ENCODE measurements around the gene GREB1. TPM values are rescaled to one million over a fixed set of nuclear protein-coding genes. Genes with fewer than 3 reads are reported as not detected.

GREB1 gene
- total RNA-seq, 6 donors from 2014 or later, result 0.39 to 5.4 (median 1.6) TPM

GRCh38 chr2:11582862-11583752, 49.3 kb downstream of the GREB1 start:
- Histone ChIP-seq H3K27me3 (no peaks in the 10 kb centered on the region), H3K4me3 (no peak overlapping the region), H3K27ac (peak overlapping the region in 1 of 4 donors; percentile 23), H3K9me3 (no peaks in the 10 kb centered on the region), H3K36me3 (no peaks in the 10 kb centered on the region), H3K4me1 (peaks cover 0 to 15% (median 1%) of the 10 kb centered on the region in 4 donors)
- ATAC-seq (ENCODE audit: low FRiP score in 2 of 2) (peak; percentile 29 to 62), DNase-seq (peak in 1 of 2 donors; percentile 38)
- no peak for TF ChIP-seq POLR2A (IDR thresholded peaks at IDR 0.05)
- peak in 5 of 6 experiments; percentile 54 to 66 (median 64) for TF ChIP-seq CTCF (IDR thresholded peaks at IDR 0.05)
- TF ChIP-seq POLR2AphosphoS5 (IDR thresholded peaks at IDR 0.05), result no peak
- TF ChIP-seq EP300 (IDR thresholded peaks at IDR 0.05), result peak in 2 of 4 donors; percentile 26 to 50
- 35 to 42% methylated on average over 18 to 19 of the region's 19 CpGs for WGBS, 2 donors

GRCh38 chr2:11583840-11584524, 50.1 kb downstream of the GREB1 start:
- Histone ChIP-seq H3K4me1 (peaks cover 0 to 15% (median 1%) of the 10 kb centered on the region in 4 donors), H3K36me3 (no peaks in the 10 kb centered on the region), H3K27me3 (no peaks in the 10 kb centered on the region), H3K4me3 (no peak overlapping the region), H3K27ac (peak overlapping the region in 1 of 4 donors; percentile 23), H3K9me3 (no peaks in the 10 kb centered on the region)
- DNase-seq (peak in 1 of 2 donors; percentile 61), ATAC-seq (ENCODE audit: low FRiP score in 2 of 2) (peak; percentile 71 to 91)
- TF ChIP-seq POLR2AphosphoS5 (IDR thresholded peaks at IDR 0.05), result no peak
- TF ChIP-seq EP300 (IDR thresholded peaks at IDR 0.05), result no peak
- no peak for TF ChIP-seq POLR2A (IDR thresholded peaks at IDR 0.05)
- TF ChIP-seq CTCF (IDR thresholded peaks at IDR 0.05), result peak; percentile 49 to 72 (median 61)
- 54 to 62% methylated on average over 10 to 14 of the region's 14 CpGs for WGBS, 2 donors

- H3K27me3 ChIP-seq, result no peaks in the 10 kb centered on the region
- WGBS, 2 donors, result 82 to 83% methylated on average over 18 of the region's 18 CpGs
- H3K36me3 ChIP-seq, result no peaks in the 10 kb centered on the region
- ATAC-seq (ENCODE audit: low FRiP score in 2 of 2) (no peak), DNase-seq (no peak)
- H3K4me3 ChIP-seq, result no peak overlapping the region
- TF ChIP-seq POLR2A (IDR thresholded peaks at IDR 0.05) (no peak), EP300 (IDR thresholded peaks at IDR 0.05) (no peak), CTCF (IDR thresholded peaks at IDR 0.05) (no peak), POLR2AphosphoS5 (IDR thresholded peaks at IDR 0.05) (no peak)
- H3K27ac ChIP-seq, result no peak overlapping the region
- H3K4me1 ChIP-seq, result peaks cover 0 to 15% (median 1%) of the 10 kb centered on the region in 4 donors
- H3K9me3 ChIP-seq, result no peaks in the 10 kb centered on the region
These were observed 50.7 kb downstream of the GREB1 start for GRCh38 chr2:11584525-11585056.

GRCh38 chr2:11585071-11585470, 51.2 kb downstream of the GREB1 start:
- H3K27ac ChIP-seq, result no peak overlapping the region
- no peak overlapping the region for H3K4me3 ChIP-seq
- TF ChIP-seq CTCF (IDR thresholded peaks at IDR 0.05) (no peak), POLR2AphosphoS5 (IDR thresholded peaks at IDR 0.05) (no peak)
- WGBS, 2 donors, result 94% methylated on average over 7 of the region's 7 CpGs
- ATAC-seq (ENCODE audit: low FRiP score in 2 of 2) (no peak), DNase-seq (no peak)
- H3K9me3 ChIP-seq, result no peaks in the 10 kb centered on the region
- H3K4me1 ChIP-seq, result peaks cover 0 to 15% (median 1%) of the 10 kb centered on the region in 4 donors
- no peaks in the 10 kb centered on the region for H3K36me3 ChIP-seq
- H3K27me3 ChIP-seq, result no peaks in the 10 kb centered on the region

Data from upper lobe of left lung (tissue), 6 donors.